Activated CD4-positive, alpha-beta T cell treated with anti-CD3 and anti-CD28 coated beads for 36 hours (primary cell): ENCODE measurements around the gene CBX5. TPM values are rescaled to one million over a fixed set of nuclear protein-coding genes. Genes with fewer than 3 reads are reported as not detected.

Experiments used
- ATAC-seq: fragments of 200-7000 bp; cut with Tn5 transposase; one replicate; pipeline ENCODE4 v1.10.0; 2021; ENCODE audit warnings: mild to moderate bottlenecking, moderate library complexity
- CTCF ChIA-PET: fragments of 350-600 bp; sonication (Branson Sonifier 250); formaldehyde crosslinking; loops from one replicate; lab custom pipeline; 2021; ENCODE audit warnings: antibody characterized with exemption; lab: Charles Lee
- POLR2A ChIA-PET: fragments of 350-600 bp; sonication (Branson Sonifier 250); formaldehyde crosslinking; loops from one replicate; lab custom pipeline; 2021; ENCODE audit warnings: antibody characterized with exemption, inconsistent platforms; lab: Charles Lee
- DNase-seq: peaks from one replicate; pipeline ENCODE4 v3.0.0-alpha.2; 2020
- H3K27ac Mint-ChIP-seq: one replicate; pipeline ENCODE4 v1.8.0; 2021; ENCODE audit warnings: mixed read lengths
- H3K27me3 Mint-ChIP-seq: one replicate; pipeline ENCODE4 v1.8.0; 2021; ENCODE audit warnings: mixed read lengths
- H3K36me3 Mint-ChIP-seq: one replicate; pipeline ENCODE4 v1.8.0; 2021; ENCODE audit warnings: low read depth, mixed read lengths
- H3K4me1 Mint-ChIP-seq: one replicate; pipeline ENCODE4 v1.8.0; 2021; ENCODE audit warnings: mixed read lengths
- H3K4me3 Mint-ChIP-seq: one replicate; pipeline ENCODE4 v1.8.0; 2021; ENCODE audit warnings: mild to moderate bottlenecking, moderate library complexity, mixed read lengths
- H3K9me3 Mint-ChIP-seq: one replicate; pipeline ENCODE4 v1.8.0; 2021; ENCODE audit warnings: low read depth, mixed read lengths
- intact Hi-C, 2 experiments: fragments of 100-400 bp; cut with DNase I in 1 of 2; cut with micrococcal nuclease in 1 of 2; formaldehyde crosslinking; loops; one replicate each; pipeline versions ENCODE4 v1.14.2 to v1.15.1; 2022 to 2024; cut with DNase I, micrococcal nuclease
- total RNA-seq, 2 experiments: library from RNA; stranded (reverse); gene quantifications; one replicate each; pipeline ENCODE4 v1.2.3, GENCODE V29; 2021

Gene CBX5
- total RNA-seq, 2 experiments from 2014 or later, result 140 to 146 TPM

DNA sequence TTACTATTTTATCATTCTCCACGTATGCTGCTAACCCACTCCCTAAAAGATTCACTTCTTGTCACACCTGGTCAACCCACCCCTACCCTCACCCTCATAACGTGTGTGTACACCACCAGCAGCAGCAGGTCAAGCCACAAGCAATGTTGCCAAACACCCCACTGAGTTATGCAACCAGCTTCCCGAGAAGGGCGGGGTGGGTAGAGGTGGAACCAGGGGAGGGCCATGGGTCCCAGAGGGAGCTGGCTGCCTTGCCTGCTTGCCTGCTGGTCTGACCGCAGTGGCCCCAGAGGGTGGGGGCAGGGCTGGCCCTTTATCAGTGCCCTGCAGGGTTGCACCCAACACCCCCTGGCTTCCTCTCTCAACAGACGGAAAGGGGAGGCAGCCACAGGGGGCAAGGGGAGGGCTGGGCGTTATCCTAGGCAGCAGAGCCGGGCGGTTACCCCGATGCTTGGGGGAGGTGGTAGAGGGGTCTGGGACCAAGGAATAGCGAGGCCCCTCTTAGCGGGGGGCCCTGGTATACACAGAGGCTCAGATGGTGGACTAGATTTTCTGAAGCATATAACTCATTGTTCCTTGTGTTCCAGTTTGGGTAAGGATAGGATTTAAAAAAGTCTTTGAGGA, 24.4 kb upstream of the CBX5 start:
- H3K27me3 Mint-ChIP-seq, result peaks cover 47% of the 10 kb centered on the region
- H3K4me3 Mint-ChIP-seq, result no peak overlapping the region
- H3K36me3 Mint-ChIP-seq, result no peaks in the 10 kb centered on the region
- ATAC-seq (peak; percentile 15), DNase-seq (no peak)
- CTCF ChIA-PET, result interaction anchor here (1.7 kb wide), 1 partner anchor 20 kb away, joined by 5 read pairs; the partner anchor contains the start of gene COPZ1
- intact Hi-C loops, result no loop called here
- H3K27ac Mint-ChIP-seq, result no peak overlapping the region
- POLR2A ChIA-PET, result no interaction called here
- H3K4me1 Mint-ChIP-seq, result peaks cover 11% of the 10 kb centered on the region
- H3K9me3 Mint-ChIP-seq, result no peaks in the 10 kb centered on the region

DNA sequence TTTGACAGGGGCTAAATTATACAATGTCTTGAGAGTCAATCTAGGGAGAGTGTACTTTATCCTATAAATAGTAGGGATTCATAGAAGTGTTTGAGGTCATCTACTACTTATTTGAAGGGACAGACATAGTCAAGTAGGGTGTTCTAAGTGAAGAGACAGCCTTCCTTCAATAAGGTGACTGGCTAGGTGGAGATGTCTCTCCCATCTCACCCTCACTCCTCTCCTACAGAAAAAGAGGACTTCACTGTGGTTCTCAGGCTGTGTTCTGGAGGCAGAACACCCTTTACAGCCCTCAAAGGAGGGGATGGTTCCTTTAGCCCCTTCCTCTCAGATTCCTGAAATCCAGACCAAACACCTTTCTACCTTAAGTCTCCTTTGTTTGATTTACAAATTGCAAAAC, 23.7 kb upstream of the CBX5 start:
- Mint-ChIP-seq H3K4me3 (no peak overlapping the region), H3K27me3 (peaks cover 52% of the 10 kb centered on the region), H3K9me3 (no peaks in the 10 kb centered on the region), H3K4me1 (peaks cover 11% of the 10 kb centered on the region), H3K27ac (no peak overlapping the region), H3K36me3 (no peaks in the 10 kb centered on the region)
- DNase-seq (no peak), ATAC-seq (no peak)
- ChIA-PET CTCF (no interaction called here), POLR2A (no interaction called here)
- intact Hi-C loops, result no loop called here

DNA sequence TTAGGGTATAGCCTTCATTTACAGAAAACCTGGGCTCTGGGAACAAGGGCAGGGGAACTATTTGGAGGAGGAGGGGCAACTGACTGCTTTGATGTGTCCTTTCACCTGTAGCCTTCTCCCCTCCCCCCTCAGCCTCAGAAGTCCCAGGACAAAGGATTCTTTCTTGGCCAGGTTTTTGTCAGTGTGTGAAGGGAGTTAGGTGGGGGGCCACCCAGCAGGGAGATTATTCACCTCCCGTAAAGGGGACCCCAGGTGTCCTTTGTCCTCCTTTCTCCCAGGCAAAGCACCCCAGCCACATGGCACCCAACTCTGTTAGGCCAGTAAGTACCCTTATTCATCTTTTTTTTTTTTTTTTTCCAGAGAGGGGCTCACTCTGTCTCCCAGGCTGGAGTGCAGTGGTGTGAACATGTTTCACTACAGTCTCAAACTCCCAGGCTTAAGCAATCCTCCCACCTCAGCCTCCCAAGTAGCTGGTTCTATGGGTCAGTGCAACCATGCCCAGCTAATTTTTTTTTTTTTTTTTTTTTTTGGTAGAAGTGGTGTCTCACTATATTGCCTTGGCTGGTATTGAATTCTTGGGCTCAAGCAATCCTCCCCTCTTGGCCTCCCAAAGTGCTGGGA, 21.6 kb upstream of the CBX5 start:
- no peak overlapping the region for H3K27ac Mint-ChIP-seq
- POLR2A ChIA-PET, result no interaction called here
- H3K9me3 Mint-ChIP-seq, result no peaks in the 10 kb centered on the region
- H3K4me3 Mint-ChIP-seq, result no peak overlapping the region
- H3K36me3 Mint-ChIP-seq, result no peaks in the 10 kb centered on the region
- H3K27me3 Mint-ChIP-seq, result peaks cover 54% of the 10 kb centered on the region
- CTCF ChIA-PET, result interaction anchor here (0.6 to 5.0 kb wide), 8 partner anchors 23 to 811 kb away, joined by 3 to 26 read pairs (median 6); partner anchors contain the start of gene COPZ1
- peaks cover 13% of the 10 kb centered on the region for H3K4me1 Mint-ChIP-seq
- intact Hi-C loops, result no loop called here
- ATAC-seq (no peak), DNase-seq (no peak)

DNA sequence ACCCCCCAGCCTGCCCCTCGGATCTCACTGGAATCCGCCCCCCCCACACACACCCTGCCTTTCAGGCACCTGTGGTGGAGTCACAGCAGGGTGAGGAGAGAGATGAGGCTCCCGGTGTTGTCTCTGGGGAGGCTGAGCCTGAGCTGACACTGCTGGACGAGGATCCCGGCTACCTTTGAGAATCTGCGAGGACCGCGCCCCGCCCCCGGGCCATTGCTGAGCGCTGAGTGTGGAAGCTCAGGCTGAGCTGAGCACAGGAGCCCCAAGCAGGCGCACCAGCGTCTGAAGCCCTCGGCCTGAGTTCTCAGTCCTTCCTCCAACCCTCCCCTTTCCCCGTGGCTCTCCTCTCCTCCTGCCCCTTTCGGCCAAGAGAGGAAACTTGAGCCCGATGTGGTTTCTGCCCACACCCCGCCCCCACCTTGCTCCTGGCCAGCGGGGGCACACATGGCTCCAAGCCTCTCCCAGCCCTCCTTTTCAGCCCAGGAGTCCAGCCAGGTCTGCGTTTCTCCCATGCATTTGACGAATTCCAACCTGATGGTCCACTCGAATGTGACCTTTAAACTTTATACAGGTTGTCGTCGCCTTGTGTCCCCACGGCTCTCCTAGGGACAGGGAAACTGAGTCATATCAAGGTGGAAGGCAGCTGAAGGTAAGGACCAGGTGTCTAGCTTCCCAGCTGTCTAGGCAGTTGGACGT, 21.0 kb upstream of the CBX5 start, which contains the start of gene NFE2:
NFE2 (minus strand) TSS at position 284 of the 696 bp plus-strand sequence. CDS start 5,767 bp downstream, outside the sequence.
- H3K27me3 Mint-ChIP-seq, result peaks cover 54% of the 10 kb centered on the region
- no peaks in the 10 kb centered on the region for H3K9me3 Mint-ChIP-seq
- H3K36me3 Mint-ChIP-seq, result no peaks in the 10 kb centered on the region
- H3K27ac Mint-ChIP-seq, result no peak within 1 kb of the TSS
- intact Hi-C loops, result no loop called here
- peak; percentile 62 for ATAC-seq
- ChIA-PET POLR2A (interaction anchor here (0.5 kb wide), 1 partner anchor 70 kb away, joined by 3 read pairs; no protein-coding TSS in a partner anchor), CTCF (interaction anchor here (0.9 to 5.0 kb wide), 7 partner anchors 20 to 70 kb away, joined by 3 to 26 read pairs (median 7); partner anchors contain the start of gene COPZ1)
- peaks cover 13% of the 10 kb centered on the region for H3K4me1 Mint-ChIP-seq
- no peak within 1 kb of the TSS for H3K4me3 Mint-ChIP-seq
- DNase-seq, result peak; percentile 58

DNA sequence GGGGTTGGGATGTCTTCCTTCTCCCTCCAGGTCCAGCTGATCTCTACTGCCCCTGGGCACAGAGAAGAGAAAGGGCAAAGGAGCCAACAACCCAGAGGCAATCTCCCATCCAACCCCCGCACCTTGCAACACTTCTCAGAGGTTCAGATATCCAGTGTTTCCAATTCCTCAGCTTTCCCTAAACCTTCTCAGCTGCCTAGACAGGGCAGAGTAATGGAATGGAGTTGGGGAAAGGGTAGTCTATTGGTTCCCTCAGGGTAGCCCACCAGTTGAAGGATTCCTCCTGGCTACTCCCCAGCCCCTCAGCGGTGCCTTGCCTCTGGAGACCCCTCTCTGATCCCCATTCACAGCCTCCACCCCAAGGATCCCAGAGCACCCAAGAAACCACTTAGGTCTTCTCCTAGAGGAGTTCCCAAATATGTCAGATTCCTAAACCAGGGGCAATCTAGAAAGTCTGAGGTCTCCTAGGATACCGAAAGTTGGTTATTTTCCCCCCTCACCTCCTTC, 20.4 kb upstream of the CBX5 start:
- intact Hi-C loops, result no loop called here
- ChIA-PET CTCF (interaction anchor here (0.7 to 5.0 kb wide), 9 partner anchors 21 to 273 kb away, joined by 3 to 26 read pairs (median 6); partner anchors contain the start of gene COPZ1), POLR2A (interaction anchor here (0.5 kb wide), 1 partner anchor 69 kb away, joined by 3 read pairs; no protein-coding TSS in a partner anchor)
- ATAC-seq, result no peak
- peaks cover 13% of the 10 kb centered on the region for H3K4me1 Mint-ChIP-seq
- H3K27me3 Mint-ChIP-seq, result peaks cover 54% of the 10 kb centered on the region
- no peaks in the 10 kb centered on the region for H3K36me3 Mint-ChIP-seq
- no peak for DNase-seq
- no peaks in the 10 kb centered on the region for H3K9me3 Mint-ChIP-seq
- no peak overlapping the region for H3K4me3 Mint-ChIP-seq
- H3K27ac Mint-ChIP-seq, result no peak overlapping the region

DNA sequence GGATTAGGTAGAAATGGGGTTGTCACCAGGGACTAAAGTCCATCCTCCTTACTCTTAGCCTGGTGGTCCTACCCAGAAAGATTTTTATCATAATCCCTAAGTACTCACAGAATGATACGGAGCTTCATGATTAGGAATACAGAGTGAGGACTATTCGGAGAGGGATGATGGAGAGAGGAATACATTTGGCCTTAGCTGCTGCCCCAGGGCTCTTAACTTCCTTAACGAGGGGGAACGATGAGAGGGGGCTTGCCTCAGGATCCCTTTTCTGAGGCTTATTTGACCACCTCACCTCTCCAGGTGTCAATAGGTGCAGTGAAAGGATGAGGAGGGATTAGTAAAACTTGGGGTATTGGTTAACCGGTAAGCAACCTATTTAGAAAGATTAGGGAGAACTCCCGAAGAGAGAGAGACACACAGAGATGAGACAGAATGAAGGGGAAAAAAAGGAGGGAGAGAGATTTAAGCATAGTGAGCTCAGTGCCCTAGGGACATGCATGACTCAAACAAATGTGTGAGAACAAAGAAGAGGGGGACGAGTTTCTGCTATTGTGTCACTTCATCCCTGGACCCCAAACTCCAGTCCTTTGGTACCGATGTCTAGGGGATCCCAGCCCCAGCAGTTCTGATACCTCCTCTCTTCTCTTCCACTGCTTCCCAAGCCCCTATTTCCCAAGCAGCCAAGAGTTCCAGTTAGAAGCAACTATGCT, 19.7 kb upstream of the CBX5 start:
- no peak overlapping the region for H3K27ac Mint-ChIP-seq
- ATAC-seq (no peak), DNase-seq (no peak)
- ChIA-PET CTCF (interaction anchor here (0.6 to 5.0 kb wide), 11 partner anchors 22 to 1616 kb away, joined by 3 to 26 read pairs (median 5); partner anchors contain the start of gene COPZ1), POLR2A (interaction anchor here (0.5 to 1.1 kb wide), 2 partner anchors 8 to 13 kb away, joined by 4 to 8 read pairs; no protein-coding TSS in a partner anchor)
- intact Hi-C loops, result no loop called here
- no peaks in the 10 kb centered on the region for H3K36me3 Mint-ChIP-seq
- no peak overlapping the region for H3K4me3 Mint-ChIP-seq
- H3K9me3 Mint-ChIP-seq, result no peaks in the 10 kb centered on the region
- H3K27me3 Mint-ChIP-seq, result peaks cover 51% of the 10 kb centered on the region
- H3K4me1 Mint-ChIP-seq, result peaks cover 13% of the 10 kb centered on the region

DNA sequence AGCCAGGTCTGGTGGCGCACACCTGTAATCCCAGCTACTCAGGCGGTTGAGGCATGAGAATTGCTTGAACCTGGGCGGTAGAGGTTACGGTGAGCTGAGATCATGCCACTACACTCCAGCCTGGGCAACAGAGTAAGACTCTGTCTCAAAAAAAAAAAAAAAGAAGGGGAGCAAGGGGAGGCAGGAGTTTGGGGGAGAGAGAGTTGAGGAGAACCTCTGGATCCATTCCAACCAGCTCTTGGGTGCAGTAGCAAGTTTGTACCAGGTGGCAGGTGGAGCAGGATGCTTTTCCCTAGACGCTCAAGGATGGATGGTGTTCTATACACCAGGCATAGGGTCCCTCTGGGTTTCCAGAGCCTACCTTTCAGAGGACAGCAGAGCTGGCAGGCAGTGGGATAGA, 19.0 kb upstream of the CBX5 start:
- Mint-ChIP-seq H3K9me3 (no peaks in the 10 kb centered on the region), H3K27me3 (peaks cover 45% of the 10 kb centered on the region), H3K4me1 (peaks cover 11% of the 10 kb centered on the region), H3K4me3 (no peak overlapping the region), H3K36me3 (no peaks in the 10 kb centered on the region), H3K27ac (no peak overlapping the region)
- CTCF ChIA-PET, result interaction anchor here (0.6 to 5.0 kb wide), 10 partner anchors 10 to 1617 kb away, joined by 3 to 26 read pairs (median 5); partner anchors contain the start of gene COPZ1
- no peak for DNase-seq
- intact Hi-C loops, result no loop called here
- POLR2A ChIA-PET, result interaction anchor here (0.7 to 1.1 kb wide), 3 partner anchors 12 to 156 kb away, joined by 3 to 8 read pairs (median 6); partner anchors contain the start of gene COPZ1
- ATAC-seq, result no peak

DNA sequence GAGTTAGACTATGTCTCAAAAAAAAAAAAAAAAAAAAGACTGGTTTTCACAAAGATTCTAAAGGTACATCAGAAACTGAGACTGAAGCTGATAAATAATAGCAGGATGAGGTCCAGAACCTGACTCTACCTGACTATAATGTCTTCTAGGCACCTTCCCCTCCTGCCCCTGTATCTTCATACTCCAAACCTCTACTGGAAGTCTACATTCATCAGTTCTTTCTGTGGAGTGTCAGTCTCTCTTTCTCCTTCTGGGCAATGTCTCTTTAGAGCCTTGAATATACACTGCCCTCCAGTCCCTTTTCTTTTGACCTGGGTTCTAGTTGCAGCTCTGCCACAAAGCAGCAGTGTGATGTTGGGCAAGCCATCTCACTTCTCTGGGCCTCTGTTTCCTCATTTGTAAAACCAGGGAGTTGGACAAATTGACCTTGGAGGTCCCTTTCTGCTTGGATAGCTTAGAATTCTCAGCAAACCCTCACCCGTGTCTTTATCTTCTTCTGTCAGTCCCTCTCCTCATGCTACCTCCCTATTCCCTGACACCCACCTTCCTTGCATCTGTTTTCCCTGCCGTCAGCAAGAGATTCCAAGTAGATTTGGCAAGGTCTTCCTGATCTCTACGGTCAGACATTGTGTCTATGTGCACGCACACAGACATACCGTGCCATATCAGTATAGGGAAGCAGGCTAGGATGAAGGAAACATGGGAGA, 16.6 kb upstream of the CBX5 start:
- no peaks in the 10 kb centered on the region for H3K36me3 Mint-ChIP-seq
- ATAC-seq, result no peak
- ChIA-PET POLR2A (interaction anchor here (1.8 kb wide), 1 partner anchor 10 kb away, joined by 8 read pairs; no protein-coding TSS in a partner anchor), CTCF (interaction anchor here (0.6 to 10.1 kb wide), 14 partner anchors 7 to 1822 kb away, joined by 3 to 83 read pairs (median 4); partner anchors contain the start of genes ZC3H10 and ZNF385A)
- H3K4me3 Mint-ChIP-seq, result no peak overlapping the region
- H3K27ac Mint-ChIP-seq, result no peak overlapping the region
- DNase-seq, result no peak
- H3K9me3 Mint-ChIP-seq, result no peaks in the 10 kb centered on the region
- peaks cover 10% of the 10 kb centered on the region for H3K4me1 Mint-ChIP-seq
- intact Hi-C loops, result no loop called here
- H3K27me3 Mint-ChIP-seq, result peaks cover 27% of the 10 kb centered on the region

DNA sequence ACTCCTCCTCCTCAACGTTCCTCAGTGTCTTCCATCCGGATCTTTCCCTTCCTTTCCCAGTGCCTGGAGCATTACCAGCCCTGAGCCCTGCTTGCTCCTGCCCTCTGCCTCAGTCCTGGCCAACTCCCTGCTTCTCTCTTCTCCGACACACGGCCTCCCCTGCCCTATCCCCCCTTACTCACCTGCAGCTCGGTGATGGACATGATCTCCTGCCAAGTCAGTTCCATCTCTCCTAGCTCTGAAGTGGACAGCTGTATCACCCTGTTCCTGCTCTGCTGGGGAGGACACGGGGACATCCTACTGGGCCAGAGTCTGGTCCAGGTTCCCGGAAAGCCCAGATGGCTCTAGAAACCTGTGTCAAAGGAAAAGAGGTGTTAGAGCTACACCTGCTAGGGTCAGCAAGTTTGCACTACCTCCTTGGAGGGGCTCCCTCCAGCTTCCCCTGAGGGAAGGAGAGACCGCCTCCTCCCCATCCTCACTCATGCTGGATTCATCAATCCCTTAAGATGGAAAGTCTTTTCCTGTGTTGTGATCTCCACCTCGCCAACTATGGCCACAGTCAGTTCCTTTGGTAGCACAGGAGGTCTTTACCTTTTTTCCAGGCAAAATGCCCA, 15.1 kb upstream of the CBX5 start:
- peaks cover 5% of the 10 kb centered on the region for H3K4me1 Mint-ChIP-seq

More for the DNA sequence above, 15.1 kb upstream of the CBX5 start:
- no peaks in the 10 kb centered on the region for H3K9me3 Mint-ChIP-seq
- ATAC-seq (no peak), DNase-seq (no peak)
- H3K27me3 Mint-ChIP-seq, result peaks cover 16% of the 10 kb centered on the region
- no peak overlapping the region for H3K27ac Mint-ChIP-seq
- no peak overlapping the region for H3K4me3 Mint-ChIP-seq
- H3K36me3 Mint-ChIP-seq, result no peaks in the 10 kb centered on the region
- CTCF ChIA-PET, result interaction anchor here (0.6 to 10.1 kb wide), 9 partner anchors 8 to 620 kb away, joined by 3 to 83 read pairs (median 7); partner anchors contain the start of gene COPZ1
- POLR2A ChIA-PET, result interaction anchor here (1.8 to 1.9 kb wide), 2 partner anchors 8 to 11 kb away, joined by 7 to 8 read pairs; no protein-coding TSS in a partner anchor
- intact Hi-C loops, result loop anchor here (1.0 to 2.0 kb wide), 4 partner anchors 64 to 84 kb away; no protein-coding TSS in a partner anchor
